ENCODE data around the gene PSMG3. TPM values are rescaled to one million over a fixed set of nuclear protein-coding genes. Genes with fewer than 3 reads are reported as not detected.

PSMG3 gene
- total and polyA plus RNA-seq, 2 experiments from 2014 or later, result 28.3 to 84.8 TPM

DNA sequence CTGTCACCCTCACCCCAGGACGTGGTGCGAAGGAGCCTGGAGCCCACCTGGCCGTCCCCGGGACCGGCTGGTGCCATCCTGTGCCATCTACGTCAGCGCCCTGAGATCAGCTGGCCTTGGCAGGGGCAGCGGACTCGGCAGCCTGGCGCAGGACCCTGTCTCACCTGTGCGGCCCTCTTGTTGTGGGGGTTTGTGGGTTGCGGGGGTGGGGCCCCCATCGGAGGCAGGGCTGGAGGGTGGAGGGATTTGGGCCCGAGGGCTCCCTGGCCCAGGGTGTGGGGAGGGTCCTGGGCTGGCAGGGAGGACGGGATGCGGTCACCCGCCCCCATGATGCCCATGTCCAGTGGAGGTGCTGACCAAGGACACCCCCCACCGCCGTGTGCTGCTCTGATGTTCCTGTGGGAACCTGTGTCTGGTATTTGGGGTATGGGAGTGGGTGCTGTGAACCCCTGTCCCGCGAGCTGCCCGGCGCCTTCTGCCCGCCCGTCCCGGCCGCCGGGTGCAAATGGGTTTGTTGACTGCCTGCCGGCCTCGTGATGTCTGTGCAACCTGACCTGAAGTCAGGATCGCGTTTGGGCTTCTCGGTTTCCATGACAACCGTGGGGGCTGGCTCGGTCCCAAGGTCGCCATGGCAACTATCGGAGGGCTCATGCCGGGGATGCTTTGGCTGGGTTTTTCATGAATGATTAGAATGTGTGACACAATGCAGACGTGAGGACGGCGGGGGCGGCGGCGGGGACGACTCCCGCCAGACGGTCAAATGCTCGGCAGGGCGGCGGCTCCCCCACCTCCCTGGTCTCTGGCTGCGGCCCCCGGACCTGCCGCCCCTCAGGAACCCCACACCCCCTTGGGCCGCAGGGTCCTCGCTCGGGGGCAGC, 32.1 kb downstream of the PSMG3 start (continued):
- TF ChIP-seq, protein P1, sequence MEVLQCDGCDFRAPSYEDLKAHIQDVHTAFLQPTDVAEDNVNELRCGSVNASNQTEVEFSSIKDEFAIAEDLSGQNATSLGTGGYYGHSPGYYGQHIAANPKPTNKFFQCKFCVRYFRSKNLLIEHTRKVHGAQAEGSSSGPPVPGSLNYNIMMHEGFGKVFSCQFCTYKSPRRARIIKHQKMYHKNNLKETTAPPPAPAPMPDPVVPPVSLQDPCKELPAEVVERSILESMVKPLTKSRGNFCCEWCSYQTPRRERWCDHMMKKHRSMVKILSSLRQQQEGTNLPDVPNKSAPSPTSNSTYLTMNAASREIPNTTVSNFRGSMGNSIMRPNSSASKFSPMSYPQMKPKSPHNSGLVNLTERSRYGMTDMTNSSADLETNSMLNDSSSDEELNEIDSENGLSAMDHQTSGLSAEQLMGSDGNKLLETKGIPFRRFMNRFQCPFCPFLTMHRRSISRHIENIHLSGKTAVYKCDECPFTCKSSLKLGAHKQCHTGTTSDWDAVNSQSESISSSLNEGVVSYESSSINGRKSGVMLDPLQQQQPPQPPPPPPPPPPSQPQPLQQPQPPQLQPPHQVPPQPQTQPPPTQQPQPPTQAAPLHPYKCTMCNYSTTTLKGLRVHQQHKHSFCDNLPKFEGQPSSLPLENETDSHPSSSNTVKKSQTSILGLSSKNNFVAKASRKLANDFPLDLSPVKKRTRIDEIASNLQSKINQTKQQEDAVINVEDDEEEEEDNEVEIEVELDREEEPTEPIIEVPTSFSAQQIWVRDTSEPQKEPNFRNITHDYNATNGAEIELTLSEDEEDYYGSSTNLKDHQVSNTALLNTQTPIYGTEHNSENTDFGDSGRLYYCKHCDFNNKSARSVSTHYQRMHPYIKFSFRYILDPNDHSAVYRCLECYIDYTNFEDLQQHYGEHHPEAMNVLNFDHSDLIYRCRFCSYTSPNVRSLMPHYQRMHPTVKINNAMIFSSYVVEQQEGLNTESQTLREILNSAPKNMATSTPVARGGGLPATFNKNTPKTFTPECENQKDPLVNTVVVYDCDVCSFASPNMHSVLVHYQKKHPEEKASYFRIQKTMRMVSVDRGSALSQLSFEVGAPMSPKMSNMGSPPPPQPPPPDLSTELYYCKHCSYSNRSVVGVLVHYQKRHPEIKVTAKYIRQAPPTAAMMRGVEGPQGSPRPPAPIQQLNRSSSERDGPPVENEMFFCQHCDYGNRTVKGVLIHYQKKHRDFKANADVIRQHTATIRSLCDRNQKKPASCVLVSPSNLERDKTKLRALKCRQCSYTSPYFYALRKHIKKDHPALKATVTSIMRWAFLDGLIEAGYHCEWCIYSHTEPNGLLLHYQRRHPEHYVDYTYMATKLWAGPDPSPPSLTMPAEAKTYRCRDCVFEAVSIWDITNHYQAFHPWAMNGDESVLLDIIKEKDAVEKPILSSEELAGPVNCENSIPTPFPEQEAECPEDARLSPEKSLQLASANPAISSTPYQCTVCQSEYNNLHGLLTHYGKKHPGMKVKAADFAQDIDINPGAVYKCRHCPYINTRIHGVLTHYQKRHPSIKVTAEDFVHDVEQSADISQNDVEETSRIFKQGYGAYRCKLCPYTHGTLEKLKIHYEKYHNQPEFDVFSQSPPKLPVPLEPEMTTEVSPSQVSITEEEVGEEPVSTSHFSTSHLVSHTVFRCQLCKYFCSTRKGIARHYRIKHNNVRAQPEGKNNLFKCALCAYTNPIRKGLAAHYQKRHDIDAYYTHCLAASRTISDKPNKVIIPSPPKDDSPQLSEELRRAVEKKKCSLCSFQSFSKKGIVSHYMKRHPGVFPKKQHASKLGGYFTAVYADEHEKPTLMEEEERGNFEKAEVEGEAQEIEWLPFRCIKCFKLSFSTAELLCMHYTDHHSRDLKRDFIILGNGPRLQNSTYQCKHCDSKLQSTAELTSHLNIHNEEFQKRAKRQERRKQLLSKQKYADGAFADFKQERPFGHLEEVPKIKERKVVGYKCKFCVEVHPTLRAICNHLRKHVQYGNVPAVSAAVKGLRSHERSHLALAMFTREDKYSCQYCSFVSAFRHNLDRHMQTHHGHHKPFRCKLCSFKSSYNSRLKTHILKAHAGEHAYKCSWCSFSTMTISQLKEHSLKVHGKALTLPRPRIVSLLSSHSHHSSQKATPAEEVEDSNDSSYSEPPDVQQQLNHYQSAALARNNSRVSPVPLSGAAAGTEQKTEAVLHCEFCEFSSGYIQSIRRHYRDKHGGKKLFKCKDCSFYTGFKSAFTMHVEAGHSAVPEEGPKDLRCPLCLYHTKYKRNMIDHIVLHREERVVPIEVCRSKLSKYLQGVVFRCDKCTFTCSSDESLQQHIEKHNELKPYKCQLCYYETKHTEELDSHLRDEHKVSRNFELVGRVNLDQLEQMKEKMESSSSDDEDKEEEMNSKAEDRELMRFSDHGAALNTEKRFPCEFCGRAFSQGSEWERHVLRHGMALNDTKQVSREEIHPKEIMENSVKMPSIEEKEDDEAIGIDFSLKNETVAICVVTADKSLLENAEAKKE (CRISPR knock-in tag; IDR thresholded peaks at IDR 0.05), result no peak
- TF ChIP-seq ZNF114 (CRISPR knock-in tag; IDR thresholded peaks at IDR 0.05) (no peak), ZNF331 (CRISPR knock-in tag; IDR thresholded peaks at IDR 0.05; ENCODE audit: low read depth) (no peak), ETS1 (IDR thresholded peaks at IDR 0.05) (no peak), EZH2phosphoT487 (IDR thresholded peaks at IDR 0.05; ENCODE audit: unreplicated experiment) (no peak), CTCF (conservative IDR thresholded peaks at IDR 0.05; ENCODE audit: low read depth in 2 of 2) (no peak), CREB1 (CRISPR knock-in tag; IDR thresholded peaks at IDR 0.05; ENCODE audit: low read depth) (no peak)
- TF ChIP-seq, protein P2, sequence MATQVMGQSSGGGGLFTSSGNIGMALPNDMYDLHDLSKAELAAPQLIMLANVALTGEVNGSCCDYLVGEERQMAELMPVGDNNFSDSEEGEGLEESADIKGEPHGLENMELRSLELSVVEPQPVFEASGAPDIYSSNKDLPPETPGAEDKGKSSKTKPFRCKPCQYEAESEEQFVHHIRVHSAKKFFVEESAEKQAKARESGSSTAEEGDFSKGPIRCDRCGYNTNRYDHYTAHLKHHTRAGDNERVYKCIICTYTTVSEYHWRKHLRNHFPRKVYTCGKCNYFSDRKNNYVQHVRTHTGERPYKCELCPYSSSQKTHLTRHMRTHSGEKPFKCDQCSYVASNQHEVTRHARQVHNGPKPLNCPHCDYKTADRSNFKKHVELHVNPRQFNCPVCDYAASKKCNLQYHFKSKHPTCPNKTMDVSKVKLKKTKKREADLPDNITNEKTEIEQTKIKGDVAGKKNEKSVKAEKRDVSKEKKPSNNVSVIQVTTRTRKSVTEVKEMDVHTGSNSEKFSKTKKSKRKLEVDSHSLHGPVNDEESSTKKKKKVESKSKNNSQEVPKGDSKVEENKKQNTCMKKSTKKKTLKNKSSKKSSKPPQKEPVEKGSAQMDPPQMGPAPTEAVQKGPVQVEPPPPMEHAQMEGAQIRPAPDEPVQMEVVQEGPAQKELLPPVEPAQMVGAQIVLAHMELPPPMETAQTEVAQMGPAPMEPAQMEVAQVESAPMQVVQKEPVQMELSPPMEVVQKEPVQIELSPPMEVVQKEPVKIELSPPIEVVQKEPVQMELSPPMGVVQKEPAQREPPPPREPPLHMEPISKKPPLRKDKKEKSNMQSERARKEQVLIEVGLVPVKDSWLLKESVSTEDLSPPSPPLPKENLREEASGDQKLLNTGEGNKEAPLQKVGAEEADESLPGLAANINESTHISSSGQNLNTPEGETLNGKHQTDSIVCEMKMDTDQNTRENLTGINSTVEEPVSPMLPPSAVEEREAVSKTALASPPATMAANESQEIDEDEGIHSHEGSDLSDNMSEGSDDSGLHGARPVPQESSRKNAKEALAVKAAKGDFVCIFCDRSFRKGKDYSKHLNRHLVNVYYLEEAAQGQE (IDR thresholded peaks at IDR 0.05; ENCODE audit: unreplicated experiment), result no peak
